Duodenal mucosa (tissue), 2 donors: ENCODE data around the gene ESRRA.
A peak's percentile ranks its signal among the peaks of the same experiment; 100 is the strongest.

Experiments
- H3K27ac ChIP-seq: one replicate; pipeline ENCODE4 v1.7.0; 2013; ENCODE audit warnings: low read depth, low read length
- H3K27me3 ChIP-seq, 2 donors: one replicate each; pipeline ENCODE4 v1.7.0; 2013; ENCODE audit warnings: low read length in 2 of 2, control low read depth in 1 of 2; ENCODE audit not compliant: insufficient read depth in 2 of 2, control insufficient read depth in 1 of 2
- H3K36me3 ChIP-seq, 2 donors: one replicate each; pipeline ENCODE4 v1.7.0; 2013; ENCODE audit warnings: low read length in 2 of 2, control low read depth in 1 of 2; ENCODE audit not compliant: insufficient read depth in 2 of 2, control insufficient read depth in 1 of 2
- H3K4me1 ChIP-seq, 2 donors: one replicate each; pipeline ENCODE4 v1.7.0; 2013; ENCODE audit warnings: low read length in 2 of 2, control low read depth in 1 of 2; ENCODE audit not compliant: insufficient read depth in 2 of 2, control insufficient read depth in 1 of 2
- H3K4me3 ChIP-seq, 2 donors: one replicate each; pipeline ENCODE4 v1.7.0; 2013; ENCODE audit warnings: low read length in 2 of 2, low read depth in 1 of 2
- H3K9ac ChIP-seq, 2 donors: one replicate each; pipeline ENCODE4 v1.7.0; 2013; ENCODE audit warnings: low read length in 2 of 2, low read depth in 1 of 2
- H3K9me3 ChIP-seq, 2 donors: one replicate each; pipeline ENCODE4 v1.7.0; 2013; ENCODE audit warnings: low read length in 2 of 2, control low read depth in 1 of 2; ENCODE audit not compliant: control insufficient read depth in 1 of 2

Gene ESRRA

DNA sequence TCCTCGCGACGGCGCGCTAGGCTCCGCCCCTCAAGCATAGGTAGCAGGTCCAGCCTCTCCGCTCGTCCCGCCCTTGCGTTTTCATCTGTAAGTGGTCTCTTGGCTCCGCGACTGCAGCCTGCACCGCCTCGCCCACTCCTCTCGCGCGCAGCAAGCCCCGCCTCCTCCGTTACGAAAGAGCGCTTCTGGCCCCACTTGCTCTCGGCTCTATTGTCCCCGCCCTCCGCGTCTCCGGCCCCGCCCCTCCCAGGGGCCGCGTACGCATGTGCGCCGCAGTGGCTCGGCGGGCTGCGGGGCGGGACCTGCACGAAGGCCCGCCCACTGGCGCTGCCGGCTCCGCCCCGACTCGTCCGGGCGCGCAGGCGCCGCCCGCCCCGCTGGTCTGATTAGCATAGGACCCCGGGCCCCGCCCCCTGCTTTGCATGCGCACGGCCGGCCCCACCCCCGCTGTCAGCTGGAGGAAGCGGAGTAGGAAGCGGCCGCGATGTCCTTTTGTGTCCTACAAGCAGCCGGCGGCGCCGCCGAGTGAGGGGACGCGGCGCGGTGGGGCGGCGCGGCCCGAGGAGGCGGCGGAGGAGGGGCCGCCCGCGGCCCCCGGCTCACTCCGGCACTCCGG is at the start of gene ESRRA:
Gene ESRRA (plus strand): TSS at position 450 of the 616 bp plus-strand sequence. CDS start 1,656 bp downstream, outside the sequence.
- peaks cover 21 to 34% of the 10 kb centered on the region in 2 donors for H3K4me1 ChIP-seq
- H3K4me3 ChIP-seq: peak within 1 kb of the TSS; percentile 75 to 83
- H3K9ac ChIP-seq: peak within 1 kb of the TSS; percentile 83 to 99
- H3K9me3 ChIP-seq: no peaks in the 10 kb centered on the region
- H3K27ac ChIP-seq: peak within 1 kb of the TSS; percentile 92
- H3K27me3 ChIP-seq: peaks cover 7% of the 10 kb centered on the region in 2 donors
- H3K36me3 ChIP-seq: peaks cover 0 to 12% of the 10 kb centered on the region in 2 donors

- H3K36me3 ChIP-seq: peaks cover 38 to 68% of the 10 kb centered on the region in 2 donors
- H3K4me1 ChIP-seq: peaks cover 30 to 35% of the 10 kb centered on the region in 2 donors
- no peak overlapping the region for H3K4me3 ChIP-seq
- no peaks in the 10 kb centered on the region for H3K9me3 ChIP-seq
- no peak overlapping the region for H3K27ac ChIP-seq
- no peaks in the 10 kb centered on the region for H3K27me3 ChIP-seq
- no peak overlapping the region for H3K9ac ChIP-seq
Observed at GRCh38 chr11:64256300-64256699, 49.0 kb upstream of the ESRRA start.

GRCh38 chr11:64258356-64258755 is 47.0 kb upstream of the ESRRA start:
- no peaks in the 10 kb centered on the region for H3K9me3 ChIP-seq
- H3K27ac ChIP-seq: no peak overlapping the region
- peaks cover 51 to 89% of the 10 kb centered on the region in 2 donors for H3K36me3 ChIP-seq
- H3K27me3 ChIP-seq: no peaks in the 10 kb centered on the region
- no peak overlapping the region for H3K4me3 ChIP-seq
- peaks cover 23 to 24% of the 10 kb centered on the region in 2 donors for H3K4me1 ChIP-seq
- H3K9ac ChIP-seq: no peak overlapping the region

DNA sequence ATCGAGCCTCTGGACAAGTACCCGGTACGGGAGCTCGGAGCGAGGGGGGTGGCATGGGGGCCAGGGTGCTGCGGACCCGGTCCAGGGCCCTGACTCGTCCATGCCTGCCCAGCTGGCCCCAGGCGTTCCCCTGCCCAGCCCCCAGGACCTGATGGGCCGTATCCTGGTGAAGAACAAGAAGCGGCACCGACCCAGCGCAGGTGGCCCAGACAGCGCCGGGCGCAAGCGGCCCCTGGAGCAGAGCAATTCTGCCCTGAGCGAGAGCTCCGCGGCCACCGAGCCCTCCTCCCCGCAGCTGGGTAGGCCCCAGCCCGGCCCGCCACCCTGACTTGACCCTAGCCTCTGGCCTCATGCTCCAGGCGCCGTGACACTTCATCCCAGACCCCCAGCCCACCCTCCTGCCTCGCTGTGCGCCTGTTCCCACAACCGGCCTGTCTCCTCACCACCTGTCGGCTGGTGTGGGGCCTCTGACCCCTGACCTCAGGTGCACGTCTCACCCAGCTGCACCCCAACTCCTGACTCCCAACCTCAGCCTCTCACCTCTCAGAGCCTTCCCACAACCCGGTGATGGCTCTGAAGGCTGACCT is 46.3 kb upstream of the ESRRA start:
- H3K9ac ChIP-seq: no peak overlapping the region
- peaks cover 16 to 17% of the 10 kb centered on the region in 2 donors for H3K4me1 ChIP-seq
- no peaks in the 10 kb centered on the region for H3K9me3 ChIP-seq
- H3K4me3 ChIP-seq: no peak overlapping the region
- H3K36me3 ChIP-seq: peaks cover 57 to 94% of the 10 kb centered on the region in 2 donors
- H3K27me3 ChIP-seq: no peaks in the 10 kb centered on the region
- H3K27ac ChIP-seq: no peak overlapping the region

GRCh38 chr11:64259533-64260067 is 45.7 kb upstream of the ESRRA start:
- peaks cover 10 to 15% of the 10 kb centered on the region in 2 donors for H3K4me1 ChIP-seq
- no peak overlapping the region for H3K4me3 ChIP-seq
- no peak overlapping the region for H3K9ac ChIP-seq
- H3K9me3 ChIP-seq: no peaks in the 10 kb centered on the region
- no peak overlapping the region for H3K27ac ChIP-seq
- H3K36me3 ChIP-seq: peaks cover 63 to 94% of the 10 kb centered on the region in 2 donors
- H3K27me3 ChIP-seq: no peaks in the 10 kb centered on the region

DNA sequence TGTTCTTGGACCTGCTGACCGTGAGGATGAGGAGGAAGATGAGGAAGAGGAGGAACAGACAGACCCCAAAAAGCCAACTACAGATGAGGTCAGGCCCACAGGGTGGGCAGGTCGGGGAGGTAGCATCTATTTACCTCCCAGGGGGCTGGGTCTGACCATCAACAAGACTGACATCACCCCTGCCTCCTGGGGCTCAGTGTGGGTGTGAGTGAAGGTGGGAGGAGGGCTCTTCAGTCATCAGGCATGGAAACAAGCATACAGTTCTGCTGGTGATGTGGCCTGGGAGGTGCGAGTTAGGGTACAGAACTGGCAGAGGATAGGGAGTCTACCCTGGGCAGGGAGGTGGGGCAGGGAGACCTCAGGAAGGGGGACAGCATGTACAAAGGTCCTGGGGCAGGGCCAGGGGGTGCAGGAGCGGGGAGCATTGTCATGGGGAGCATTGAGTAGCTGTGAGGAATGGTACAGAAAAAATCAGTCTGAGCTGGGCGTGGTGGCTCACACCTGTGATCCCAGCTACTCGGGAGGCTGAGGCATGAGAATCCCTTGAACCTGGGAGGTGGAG is 45.1 kb upstream of the ESRRA start:
- H3K9me3 ChIP-seq: no peaks in the 10 kb centered on the region
- no peak overlapping the region for H3K27ac ChIP-seq
- H3K36me3 ChIP-seq: peaks cover 60 to 90% of the 10 kb centered on the region in 2 donors
- no peaks in the 10 kb centered on the region for H3K27me3 ChIP-seq
- H3K4me3 ChIP-seq: no peak overlapping the region
- H3K4me1 ChIP-seq: peaks cover 5 to 9% of the 10 kb centered on the region in 2 donors
- H3K9ac ChIP-seq: no peak overlapping the region

DNA sequence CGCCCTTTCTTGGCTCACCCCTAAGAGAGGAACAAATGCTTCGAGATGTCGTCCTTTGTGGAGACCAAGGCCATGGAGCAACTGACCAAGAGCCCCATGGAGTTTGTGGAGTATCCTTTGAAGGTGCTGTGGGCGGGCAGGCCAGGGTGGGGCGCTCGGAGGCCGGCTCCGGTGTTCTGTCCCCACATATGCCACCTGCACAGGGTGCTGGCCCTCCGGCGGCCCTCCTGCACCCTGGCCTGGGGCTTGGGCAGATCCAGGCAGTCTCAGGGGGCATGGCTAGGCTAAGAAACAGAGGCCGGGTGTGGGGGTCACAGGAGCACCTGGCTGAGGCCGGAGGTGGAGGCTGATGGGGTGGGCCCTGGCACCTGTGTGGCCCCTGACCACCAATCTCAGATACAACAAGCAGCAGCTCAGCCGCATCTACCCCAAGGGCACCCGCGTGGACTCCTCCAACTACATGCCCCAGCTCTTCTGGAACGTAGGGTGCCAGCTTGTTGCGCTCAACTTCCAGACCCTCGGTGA is 43.7 kb upstream of the ESRRA start:
- Histone ChIP-seq H3K27me3 (no peaks in the 10 kb centered on the region), H3K9me3 (no peaks in the 10 kb centered on the region), H3K4me3 (no peak overlapping the region), H3K27ac (no peak overlapping the region), H3K4me1 (peaks cover 17 to 19% of the 10 kb centered on the region in 2 donors), H3K36me3 (peaks cover 63 to 90% of the 10 kb centered on the region in 2 donors), H3K9ac (no peak overlapping the region)

- H3K9me3 ChIP-seq: no peaks in the 10 kb centered on the region
- no peak overlapping the region for H3K9ac ChIP-seq
- H3K27me3 ChIP-seq: no peaks in the 10 kb centered on the region
- no peak overlapping the region for H3K27ac ChIP-seq
- peaks cover 22 to 25% of the 10 kb centered on the region in 2 donors for H3K4me1 ChIP-seq
- no peak overlapping the region for H3K4me3 ChIP-seq
- H3K36me3 ChIP-seq: peaks cover 62 to 89% of the 10 kb centered on the region in 2 donors
Observed at GRCh38 chr11:64262271-64263002, 42.9 kb upstream of the ESRRA start.

DNA sequence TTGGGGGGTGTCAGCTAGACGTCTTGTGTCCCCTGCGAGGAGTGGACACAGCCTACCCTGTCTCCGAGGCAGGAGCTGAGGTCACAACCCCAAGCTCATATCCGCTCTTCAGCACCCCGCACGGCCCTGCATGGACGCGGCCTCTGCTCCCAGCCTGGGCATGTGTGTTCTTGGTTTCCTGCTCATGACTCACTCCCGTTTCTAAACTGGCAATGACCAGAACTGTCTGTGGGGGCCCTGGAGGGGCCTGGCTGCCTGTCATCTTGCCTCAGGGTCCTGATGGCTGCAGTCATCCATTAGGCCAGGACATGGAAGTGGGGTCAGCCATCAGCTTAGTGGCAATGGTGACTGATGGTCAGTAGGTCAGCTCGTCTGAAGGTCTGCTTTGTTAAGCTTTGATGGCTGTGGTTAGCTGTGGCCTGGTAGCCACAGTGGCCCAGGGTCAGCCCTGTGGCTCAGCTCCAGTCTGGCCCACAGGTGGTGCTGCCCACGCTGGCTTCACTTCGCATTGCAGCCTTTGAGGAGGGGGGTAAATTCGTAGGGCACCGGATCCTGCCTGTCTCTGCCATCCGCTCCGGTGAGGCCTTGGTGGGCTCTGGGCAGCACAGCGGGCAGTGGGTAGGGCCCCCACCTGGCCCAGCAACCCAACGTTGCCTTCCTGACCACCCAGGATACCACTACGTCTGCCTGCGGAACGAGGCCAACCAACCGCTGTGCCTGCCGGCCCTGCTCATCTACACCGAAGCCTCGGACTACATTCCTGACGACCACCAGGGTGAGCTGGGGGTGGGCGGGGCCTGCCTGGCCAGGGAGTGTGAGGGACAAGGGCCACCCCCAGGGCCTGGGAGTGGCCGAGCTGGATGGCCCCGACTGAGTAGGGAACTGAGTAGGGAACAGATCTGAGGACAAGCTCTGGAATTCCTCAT is 42.0 kb upstream of the ESRRA start:
- no peaks in the 10 kb centered on the region for H3K9me3 ChIP-seq
- peaks cover 61 to 86% of the 10 kb centered on the region in 2 donors for H3K36me3 ChIP-seq
- H3K27ac ChIP-seq: no peak overlapping the region
- H3K9ac ChIP-seq: no peak overlapping the region
- H3K4me1 ChIP-seq: peaks cover 31 to 34% of the 10 kb centered on the region in 2 donors
- H3K27me3 ChIP-seq: no peaks in the 10 kb centered on the region
- no peak overlapping the region for H3K4me3 ChIP-seq
